A673 (cell line): ENCODE results near the gene RGMA.

ENCODE experiments used
- EZH2 ChIP-seq: fragments of 200-600 bp; sonication (generic); IDR thresholded peaks from 2 replicates; pipeline ENCODE4 v1.6.1; 2017; ENCODE audit warnings: borderline replicate concordance, low read depth, mild to moderate bottlenecking, mixed read lengths, antibody characterized with exemption, low read length; ENCODE audit not compliant: poor library complexity, severe bottlenecking
- TF ChIP-seq, protein P1 (sequence below): fragments of 300-800, 200-600 bp; sonication (generic); conservative IDR thresholded peaks from 2 replicates; pipeline ENCODE4 v1.5.1; 2017; ENCODE audit warnings: low read depth, mild to moderate bottlenecking, antibody characterized with exemption, low read length, moderate library complexity, mixed read lengths

DNA sequence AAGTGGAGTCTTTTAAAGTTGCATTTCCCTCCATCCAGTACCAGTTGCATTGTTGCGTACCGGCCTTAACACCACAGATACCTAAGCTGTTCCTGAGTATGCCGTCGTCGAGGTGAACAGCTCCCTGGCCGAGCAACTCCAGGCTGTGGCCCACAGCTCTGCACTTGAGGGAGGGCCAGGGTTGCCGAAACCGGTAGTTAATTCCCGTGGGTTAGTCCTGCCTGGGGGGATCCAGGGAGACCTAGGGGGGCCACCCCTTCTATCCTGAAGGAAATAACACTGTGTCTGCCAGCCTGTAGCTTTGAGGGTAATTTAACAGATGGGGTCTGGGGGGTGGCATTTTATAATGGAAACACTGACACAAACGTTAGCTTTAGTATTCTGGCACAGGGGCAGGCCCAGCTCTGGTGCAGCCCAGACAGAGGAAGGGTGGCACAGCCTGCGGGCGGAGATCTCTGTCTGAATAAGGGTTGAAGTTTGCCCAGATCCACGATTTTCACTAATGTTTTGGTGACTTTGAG lies 60.8 kb downstream of the RGMA start:
- TF ChIP-seq, protein P1, sequence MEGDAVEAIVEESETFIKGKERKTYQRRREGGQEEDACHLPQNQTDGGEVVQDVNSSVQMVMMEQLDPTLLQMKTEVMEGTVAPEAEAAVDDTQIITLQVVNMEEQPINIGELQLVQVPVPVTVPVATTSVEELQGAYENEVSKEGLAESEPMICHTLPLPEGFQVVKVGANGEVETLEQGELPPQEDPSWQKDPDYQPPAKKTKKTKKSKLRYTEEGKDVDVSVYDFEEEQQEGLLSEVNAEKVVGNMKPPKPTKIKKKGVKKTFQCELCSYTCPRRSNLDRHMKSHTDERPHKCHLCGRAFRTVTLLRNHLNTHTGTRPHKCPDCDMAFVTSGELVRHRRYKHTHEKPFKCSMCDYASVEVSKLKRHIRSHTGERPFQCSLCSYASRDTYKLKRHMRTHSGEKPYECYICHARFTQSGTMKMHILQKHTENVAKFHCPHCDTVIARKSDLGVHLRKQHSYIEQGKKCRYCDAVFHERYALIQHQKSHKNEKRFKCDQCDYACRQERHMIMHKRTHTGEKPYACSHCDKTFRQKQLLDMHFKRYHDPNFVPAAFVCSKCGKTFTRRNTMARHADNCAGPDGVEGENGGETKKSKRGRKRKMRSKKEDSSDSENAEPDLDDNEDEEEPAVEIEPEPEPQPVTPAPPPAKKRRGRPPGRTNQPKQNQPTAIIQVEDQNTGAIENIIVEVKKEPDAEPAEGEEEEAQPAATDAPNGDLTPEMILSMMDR, result no peak
- TF ChIP-seq EZH2, result no peak
